Measurements from ENCODE around the gene CAPN10.

Gene CAPN10

DNA sequence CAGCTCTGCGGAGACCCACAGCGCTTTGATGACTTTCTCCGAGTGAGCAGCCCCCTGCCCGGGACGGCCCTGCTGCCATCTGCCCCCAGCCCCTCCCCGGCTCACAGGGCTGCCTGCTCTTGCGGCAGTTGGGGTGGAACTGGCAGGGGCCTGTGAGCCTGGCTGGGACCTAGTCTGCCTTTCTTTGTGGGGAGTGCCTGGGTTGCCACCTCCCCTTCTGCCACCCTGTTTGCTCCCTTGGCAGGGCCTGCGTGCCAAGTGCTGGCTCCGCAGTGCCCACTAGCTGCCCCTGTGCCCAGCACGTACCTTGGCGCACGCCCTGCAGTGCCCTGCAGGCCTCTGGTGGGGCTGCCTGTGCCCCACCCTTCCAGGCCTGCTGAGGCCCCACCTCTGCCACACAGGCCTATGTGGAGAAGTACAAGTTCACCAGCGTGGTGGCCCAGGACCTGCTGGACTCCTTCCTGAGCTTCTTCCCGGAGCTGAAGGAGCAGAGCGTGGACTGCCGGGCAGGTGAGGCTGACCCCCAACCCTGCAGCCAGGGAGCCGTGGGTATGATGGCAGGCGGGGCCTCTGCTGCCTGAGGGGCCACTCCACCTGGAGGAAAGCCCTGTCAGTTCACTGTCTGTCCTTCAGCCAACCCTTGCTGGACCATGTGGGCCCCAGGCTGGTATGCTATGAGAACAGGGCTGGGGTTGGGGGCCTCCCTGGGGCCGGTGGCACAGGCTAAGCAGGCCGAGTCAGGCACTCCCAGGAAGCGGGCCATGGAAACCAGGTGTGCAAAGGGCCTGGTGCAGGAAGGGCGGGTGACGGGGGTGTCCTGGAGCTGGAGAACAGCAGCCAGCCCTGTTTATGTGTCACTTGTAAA, 11.2 kb upstream of the CAPN10 start:
- DNase-seq = no peak

- DNase-seq = no peak
Measured at GRCh38 chr2:240576036-240576435, 10.5 kb upstream of the CAPN10 start.

DNA sequence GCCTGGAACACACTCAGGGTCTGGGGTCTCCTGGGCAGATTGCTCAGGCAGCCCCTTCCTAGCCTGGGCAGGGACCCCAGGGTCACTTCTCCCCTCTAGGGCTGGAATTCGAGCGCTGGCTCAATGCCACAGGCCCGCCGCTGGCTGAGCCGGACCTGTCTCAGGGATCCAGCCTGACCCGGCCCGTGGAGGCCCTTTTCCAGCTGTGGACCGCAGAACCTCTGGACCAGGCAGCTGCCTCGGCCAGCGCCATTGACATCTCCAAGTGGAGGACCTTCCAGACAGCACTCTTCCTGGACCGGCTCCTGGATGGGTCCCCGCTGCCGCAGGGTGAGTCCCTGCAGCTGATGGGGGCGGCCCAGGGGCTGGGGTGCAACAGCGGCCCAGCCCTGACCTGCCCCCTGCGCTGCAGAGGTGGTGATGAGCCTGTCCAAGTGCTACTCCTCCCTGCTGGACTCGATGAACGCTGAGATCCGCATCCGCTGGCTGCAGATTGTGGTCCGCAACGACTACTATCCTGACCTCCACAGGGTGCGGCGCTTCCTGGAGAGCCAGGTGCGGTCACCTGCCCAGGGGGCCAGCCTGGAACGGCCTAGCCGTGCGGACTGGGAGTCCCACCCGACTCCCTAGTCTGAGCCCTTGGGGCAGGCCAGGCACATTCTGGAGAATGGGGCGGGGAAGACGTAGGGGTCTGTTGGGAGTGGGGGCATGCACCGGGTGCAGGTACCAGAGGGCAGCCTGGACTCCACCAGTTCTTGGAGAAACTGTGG, 9.9 kb upstream of the CAPN10 start:
- no peak for DNase-seq

DNA sequence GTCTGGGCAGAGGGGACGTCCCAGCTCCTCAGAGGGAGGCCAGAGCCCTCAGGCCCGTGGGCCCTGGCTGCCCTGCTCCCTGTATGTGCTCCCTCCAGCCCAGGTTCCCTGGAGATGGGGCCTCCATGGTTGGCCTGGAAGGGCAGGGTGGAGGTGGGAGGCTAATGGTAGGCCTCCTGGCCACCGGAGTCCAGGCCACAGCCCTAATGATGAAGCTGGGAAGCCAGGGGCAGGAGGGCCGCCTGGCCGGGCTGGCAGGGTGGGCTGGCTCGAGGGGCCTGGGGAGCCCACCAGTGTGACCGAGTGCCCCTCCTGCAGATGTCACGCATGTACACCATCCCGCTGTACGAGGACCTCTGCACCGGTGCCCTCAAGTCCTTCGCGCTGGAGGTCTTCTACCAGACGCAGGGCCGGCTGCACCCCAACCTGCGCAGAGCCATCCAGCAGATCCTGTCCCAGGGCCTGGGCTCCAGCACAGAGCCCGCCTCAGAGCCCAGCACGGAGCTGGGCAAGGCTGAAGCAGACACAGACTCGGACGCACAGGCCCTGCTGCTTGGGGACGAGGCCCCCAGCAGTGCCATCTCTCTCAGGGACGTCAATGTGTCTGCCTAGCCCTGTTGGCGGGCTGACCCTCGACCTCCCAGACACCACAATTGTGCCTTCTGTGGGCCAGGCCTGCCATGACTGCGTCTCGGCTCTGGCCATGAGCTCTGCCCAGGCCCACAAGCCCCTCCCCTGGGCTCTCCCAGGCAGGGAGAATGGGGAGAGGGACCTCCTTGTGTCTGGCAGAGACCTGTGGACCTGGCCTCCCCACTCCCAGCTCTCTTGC, 9.0 kb upstream of the CAPN10 start:
- no peak for DNase-seq

- no peak for DNase-seq
Measured at GRCh38 chr2:240578110-240578450, 8.5 kb upstream of the CAPN10 start.

- no peak for DNase-seq
Measured at GRCh38 chr2:240578488-240578887, 8.0 kb upstream of the CAPN10 start.

DNA sequence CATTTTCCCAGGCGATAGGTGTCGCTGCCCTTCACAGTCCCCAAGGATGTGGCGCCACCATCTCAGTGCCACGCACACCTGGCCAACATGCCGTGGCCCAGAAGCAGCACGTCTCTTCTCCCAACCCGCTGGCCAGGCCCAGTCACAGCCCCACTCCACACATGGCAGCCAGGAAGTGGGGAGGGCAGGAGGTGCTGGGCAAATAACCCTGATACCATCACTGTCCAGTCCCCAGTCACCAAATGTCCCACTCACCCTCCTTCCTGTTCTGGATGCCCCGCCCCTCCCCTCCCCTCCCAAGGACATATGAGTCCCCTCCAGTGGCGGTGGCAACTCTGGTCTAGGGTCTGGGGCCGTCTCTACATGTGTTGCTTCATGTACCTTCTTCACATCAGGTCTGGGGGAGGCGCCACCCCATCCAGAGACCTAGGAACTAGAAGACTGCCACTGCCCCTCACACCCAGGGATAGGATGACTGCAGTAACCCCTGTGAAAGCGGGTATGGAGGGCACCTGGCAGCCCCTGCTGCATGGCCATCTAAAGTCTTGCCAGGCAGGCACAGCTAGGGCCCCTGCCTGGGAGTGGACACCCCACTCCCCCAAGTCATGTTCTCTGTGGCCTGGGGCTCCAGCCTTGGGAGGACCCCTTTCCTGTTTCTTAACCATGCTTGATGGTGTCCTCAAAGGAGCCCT, 7.3 kb upstream of the CAPN10 start:
- no peak for DNase-seq

DNA sequence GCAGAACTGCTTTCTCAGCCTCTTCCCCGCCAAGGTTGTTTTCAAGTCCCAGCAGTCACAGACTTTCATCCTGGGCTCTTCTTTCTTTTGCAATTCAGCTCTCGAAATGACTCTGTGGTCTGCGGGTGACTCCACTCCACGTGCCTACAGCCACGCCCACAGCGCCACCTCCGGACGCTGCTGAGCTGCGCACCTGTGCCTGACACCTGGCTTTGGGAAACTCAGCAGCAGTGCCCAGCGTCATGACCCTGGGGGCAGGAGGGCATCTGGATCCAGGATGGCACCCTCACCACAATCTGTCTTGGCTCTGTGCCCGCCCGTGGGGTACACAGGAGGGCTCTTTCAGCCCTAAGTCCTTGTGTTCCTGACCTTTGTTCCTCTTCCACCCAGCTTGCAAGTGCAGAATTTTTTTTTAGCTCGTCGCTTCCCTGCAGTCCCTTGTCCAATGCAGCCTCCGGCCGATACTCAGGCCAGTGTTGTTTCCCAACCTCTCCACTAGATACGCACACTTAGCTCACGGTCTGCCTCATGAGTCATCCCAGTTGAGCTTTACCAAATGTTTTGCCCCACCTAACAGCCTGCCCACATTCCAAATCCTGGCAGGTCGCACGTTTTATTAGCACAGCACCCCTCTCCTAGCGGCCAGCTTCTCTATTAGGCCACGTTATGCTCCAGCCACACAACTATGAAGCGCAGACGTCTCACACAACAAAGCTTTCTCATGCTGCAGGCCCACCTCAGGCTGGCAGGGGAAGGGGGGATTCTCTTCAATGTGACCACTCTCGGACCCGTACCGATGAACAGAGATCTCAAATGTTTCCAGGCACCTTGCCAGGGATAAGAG, 6.5 kb upstream of the CAPN10 start:
- no peak for DNase-seq

GRCh38 chr2:240581811-240582210, 4.7 kb upstream of the CAPN10 start:
- DNase-seq = no peak

GRCh38 chr2:240582781-240583180, 3.8 kb upstream of the CAPN10 start:
- no peak for DNase-seq

DNA sequence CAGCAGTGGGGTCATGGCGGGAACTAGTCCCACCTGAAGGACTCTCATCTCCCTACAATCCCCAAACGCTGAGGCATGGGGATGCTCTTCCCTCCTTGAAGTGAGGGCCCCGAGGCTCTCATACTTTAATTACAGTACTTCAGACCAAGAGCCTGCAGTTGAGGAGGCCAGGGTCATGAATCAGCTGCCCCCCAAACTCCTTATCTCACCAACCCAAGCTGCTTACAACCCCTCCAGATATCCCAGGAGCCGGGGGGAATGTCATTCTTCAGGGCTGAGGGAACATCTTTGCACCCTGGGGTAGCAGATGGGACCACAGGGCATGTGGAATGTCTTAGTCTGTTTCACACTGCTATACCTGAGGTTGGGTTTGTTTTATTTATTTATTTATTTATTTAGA, 2.8 kb upstream of the CAPN10 start:
- no peak for DNase-seq

DNA sequence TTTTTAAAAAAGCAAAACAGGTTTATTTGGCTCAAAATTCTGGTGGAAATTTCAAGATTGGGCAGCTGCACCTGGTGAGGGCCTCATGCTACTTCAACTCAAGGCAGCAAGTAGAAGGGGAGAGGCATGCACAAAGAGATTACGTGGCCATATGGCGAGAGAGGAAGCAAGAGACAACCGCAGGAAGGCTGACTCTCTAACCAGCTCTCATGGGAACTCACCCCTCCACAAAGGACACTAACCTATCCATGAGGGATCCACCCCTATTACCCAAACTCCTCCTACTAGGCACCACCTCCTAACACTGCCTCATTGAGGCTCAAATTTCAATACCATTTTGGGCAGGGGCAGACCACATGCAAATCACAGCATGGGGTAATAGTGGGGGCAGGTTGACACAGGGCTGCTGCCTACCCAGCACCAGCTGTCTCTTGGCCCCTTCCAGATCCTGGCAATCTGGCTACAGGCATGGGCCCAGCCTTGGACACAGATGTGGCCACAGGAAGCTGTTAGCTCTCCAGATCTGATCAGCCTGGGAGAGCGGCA, 2.0 kb upstream of the CAPN10 start:
- DNase-seq = peak; percentile 98

GRCh38 chr2:240585101-240585500, 1.4 kb upstream of the CAPN10 start:
- DNase-seq = no peak

DNA sequence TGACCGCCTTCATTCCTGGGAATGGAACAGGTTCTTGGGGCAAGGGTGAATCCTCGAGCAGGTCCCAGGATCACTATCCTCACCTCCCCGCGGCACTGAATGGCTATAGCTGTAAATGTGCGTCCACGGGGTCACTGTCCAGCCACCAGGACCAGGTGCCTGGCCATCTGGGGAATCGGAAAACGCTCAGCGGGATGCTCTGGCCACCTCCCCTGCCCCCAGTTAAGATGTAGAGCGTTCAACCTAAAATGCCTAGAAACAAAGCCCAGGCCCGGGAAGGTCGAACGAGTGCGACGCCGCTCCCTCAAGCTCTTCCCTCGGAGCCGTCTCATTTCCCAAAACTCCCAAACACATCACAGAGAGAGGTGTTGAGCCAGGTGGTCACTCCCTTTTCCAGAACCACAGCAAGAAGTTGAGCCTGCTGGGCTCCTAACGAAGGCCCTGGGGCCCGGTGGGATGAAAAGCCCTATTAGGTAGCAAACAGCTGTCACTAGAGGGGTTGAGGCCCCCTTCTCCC, 795 bp upstream of the CAPN10 start:
- DNase-seq = no peak

GRCh38 chr2:240586919-240587800, 626 bp downstream of the CAPN10 start:
- no peak for DNase-seq

DNA sequence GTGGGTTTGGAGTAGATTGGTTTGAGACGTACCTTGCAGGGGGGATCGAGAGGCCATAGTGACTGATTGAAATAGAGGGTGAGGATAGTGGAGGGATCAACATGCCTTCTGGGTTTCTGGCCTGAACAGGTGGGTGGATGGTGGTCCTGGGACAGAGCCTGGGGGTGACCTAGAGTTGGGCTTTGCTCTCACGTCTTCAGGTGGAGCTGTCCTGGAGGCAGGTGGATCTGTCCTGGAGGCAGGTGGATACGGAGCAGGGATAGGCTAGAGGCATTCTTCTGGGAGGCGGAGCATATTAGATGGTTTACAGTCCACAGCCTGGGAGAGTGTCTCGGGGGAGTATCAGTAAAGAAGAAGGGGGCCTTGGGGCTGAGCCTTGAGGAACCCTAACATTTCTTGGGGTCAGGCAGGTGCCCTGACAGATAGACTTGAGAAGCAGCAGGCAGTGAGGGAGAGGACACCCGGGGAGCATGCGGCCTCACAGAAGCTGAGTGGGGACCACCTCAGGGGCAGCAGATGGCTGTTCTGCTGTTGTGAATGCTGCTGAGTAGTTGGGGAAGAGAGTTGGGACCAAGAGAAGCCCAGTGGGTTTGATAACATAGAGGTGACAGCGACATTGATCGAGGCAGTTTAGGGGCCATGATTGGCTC, 1.6 kb downstream of the CAPN10 start:
- DNase-seq = no peak

- DNase-seq = no peak
Measured at GRCh38 chr2:240588669-240589068, 2.1 kb downstream of the CAPN10 start.

GRCh38 chr2:240589375-240589774, 2.8 kb downstream of the CAPN10 start:
- DNase-seq = no peak

GRCh38 chr2:240589850-240590525, 3.5 kb downstream of the CAPN10 start:
- no peak for DNase-seq

Data from NCI-H524 treated with DMSO at 0.1 percent for 48 hours (cell line).